Keratinocyte (primary cell): ENCODE results near the gene CIAPIN1.
A peak's percentile ranks its signal among the peaks of the same experiment; 100 is the strongest.

Experiments used
- CTCF ChIP-seq, 3 experiments: IDR thresholded peaks in 1 of 3; conservative IDR thresholded peaks in 1 of 3; optimal IDR thresholded peaks in 1 of 3; 2 replicates in 2 of 3; 3 replicates in 1 of 3; pipeline versions ENCODE3 to v1.5.1; 2011; ENCODE audit warnings: low read length in 3 of 3, mild to moderate bottlenecking in 3 of 3, moderate library complexity in 2 of 3, control low read depth in 1 of 3, inconsistent platforms in 1 of 3; ENCODE audit not compliant: insufficient read depth in 2 of 3; ENCODE audit errors: extremely low read depth in 1 of 3
- EZH2 ChIP-seq: IDR thresholded peaks from one replicate; pipeline ENCODE4 v1.6.1; 2012; ENCODE audit warnings: inconsistent platforms, mild to moderate bottlenecking, low read length, moderate library complexity

- TF ChIP-seq CTCF (optimal IDR thresholded peaks at IDR 0.05 in 1 of 3, IDR thresholded peaks at IDR 0.05 in 1 of 3, conservative IDR thresholded peaks at IDR 0.05 in 1 of 3; ENCODE audit: extremely low read depth in 1 of 3, insufficient read depth in 2 of 3, low read length in 3 of 3) (peak in 1 of 3 experiments; percentile 25), EZH2 (no peak)
Measured at GRCh38 chr16:57382535-57383275, 64.5 kb downstream of the CIAPIN1 start.
